Measurements from ENCODE around the gene PCDHGB2.
"Not testable (repeated sequence)": the region's sequence is repeated elsewhere in the genome, so short reads cannot be mapped to it uniquely, and the experiment has no call there.

The PCDHGB2 gene

DNA sequence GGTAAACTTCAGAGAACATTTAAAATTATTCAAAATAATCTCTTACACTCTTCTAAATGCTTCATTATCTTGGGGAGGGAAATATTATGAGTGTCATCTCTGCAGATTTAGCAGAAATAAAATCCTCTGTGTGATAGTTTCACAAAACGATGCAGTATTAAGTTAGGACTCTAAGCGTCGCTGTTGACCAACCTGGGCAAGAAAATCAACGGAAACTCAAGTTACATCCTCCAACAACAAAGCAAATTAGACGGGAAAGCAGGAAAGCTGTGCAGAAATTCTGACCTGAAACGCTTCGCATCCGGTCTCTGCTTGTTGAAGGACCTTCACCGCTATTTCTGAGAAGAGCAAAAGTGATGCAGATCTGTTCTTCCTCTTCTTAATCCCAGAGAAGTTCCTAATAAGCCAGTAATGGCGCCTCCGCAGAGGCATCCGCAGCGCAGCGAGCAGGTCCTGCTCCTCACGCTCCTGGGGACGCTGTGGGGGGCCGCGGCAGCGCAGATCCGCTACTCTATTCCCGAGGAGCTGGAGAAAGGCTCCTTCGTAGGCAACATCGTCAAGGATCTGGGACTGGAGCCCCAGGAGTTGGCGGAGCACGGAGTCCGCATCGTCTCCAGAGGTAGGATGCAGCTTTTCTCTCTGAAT is 14.0 kb downstream of the PCDHGB2 start, which contains the start of gene PCDHGA6:
PCDHGA6 (plus strand) TSS at position 219 of the 645 bp plus-strand sequence; CDS start at position 412, 193 bp downstream.
- no peak for DNase-seq (ENCODE audit: extremely low spot score)
- CTCF ChIA-PET, result interaction anchor here (1.1 to 1.8 kb wide), 3 partner anchors 21 to 39 kb away, joined by 3 to 6 read pairs (median 4); partner anchors contain the start of gene PCDHGA10
- TF ChIP-seq, protein P1, sequence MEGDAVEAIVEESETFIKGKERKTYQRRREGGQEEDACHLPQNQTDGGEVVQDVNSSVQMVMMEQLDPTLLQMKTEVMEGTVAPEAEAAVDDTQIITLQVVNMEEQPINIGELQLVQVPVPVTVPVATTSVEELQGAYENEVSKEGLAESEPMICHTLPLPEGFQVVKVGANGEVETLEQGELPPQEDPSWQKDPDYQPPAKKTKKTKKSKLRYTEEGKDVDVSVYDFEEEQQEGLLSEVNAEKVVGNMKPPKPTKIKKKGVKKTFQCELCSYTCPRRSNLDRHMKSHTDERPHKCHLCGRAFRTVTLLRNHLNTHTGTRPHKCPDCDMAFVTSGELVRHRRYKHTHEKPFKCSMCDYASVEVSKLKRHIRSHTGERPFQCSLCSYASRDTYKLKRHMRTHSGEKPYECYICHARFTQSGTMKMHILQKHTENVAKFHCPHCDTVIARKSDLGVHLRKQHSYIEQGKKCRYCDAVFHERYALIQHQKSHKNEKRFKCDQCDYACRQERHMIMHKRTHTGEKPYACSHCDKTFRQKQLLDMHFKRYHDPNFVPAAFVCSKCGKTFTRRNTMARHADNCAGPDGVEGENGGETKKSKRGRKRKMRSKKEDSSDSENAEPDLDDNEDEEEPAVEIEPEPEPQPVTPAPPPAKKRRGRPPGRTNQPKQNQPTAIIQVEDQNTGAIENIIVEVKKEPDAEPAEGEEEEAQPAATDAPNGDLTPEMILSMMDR (IDR thresholded peaks at IDR 0.05; ENCODE audit: control extremely low read depth, extremely low read depth, low read depth, missing control alignments), result peak; percentile 32
- POLR2A ChIA-PET, result no interaction called here

DNA sequence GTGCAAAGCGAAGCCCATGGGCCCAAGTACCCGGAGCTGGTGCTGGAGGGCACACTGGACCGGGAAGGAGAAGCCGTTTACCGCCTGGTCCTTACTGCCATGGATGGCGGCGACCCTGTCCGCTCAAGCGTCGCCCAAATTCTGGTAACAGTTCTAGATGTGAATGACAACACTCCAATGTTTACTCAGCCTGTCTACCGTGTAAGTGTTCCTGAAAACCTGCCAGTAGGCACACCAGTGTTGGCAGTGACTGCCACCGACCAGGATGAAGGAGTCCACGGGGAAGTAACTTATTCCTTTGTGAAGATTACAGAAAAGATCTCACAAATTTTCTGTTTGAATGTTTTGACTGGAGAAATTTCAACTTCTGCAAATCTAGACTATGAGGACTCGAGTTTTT is 14.8 kb downstream of the PCDHGB2 start:
- no peak for DNase-seq (ENCODE audit: extremely low spot score)
- CTCF ChIA-PET, result interaction anchor here (1.0 to 1.8 kb wide), 4 partner anchors 10 to 39 kb away, joined by 3 to 6 read pairs (median 4); partner anchors contain the start of genes PCDHGA10 and PCDHGA5
- POLR2A ChIA-PET, result no interaction called here
- TF ChIP-seq, protein P1 (IDR thresholded peaks at IDR 0.05; ENCODE audit: control extremely low read depth, extremely low read depth, low read depth, missing control alignments), result no peak

DNA sequence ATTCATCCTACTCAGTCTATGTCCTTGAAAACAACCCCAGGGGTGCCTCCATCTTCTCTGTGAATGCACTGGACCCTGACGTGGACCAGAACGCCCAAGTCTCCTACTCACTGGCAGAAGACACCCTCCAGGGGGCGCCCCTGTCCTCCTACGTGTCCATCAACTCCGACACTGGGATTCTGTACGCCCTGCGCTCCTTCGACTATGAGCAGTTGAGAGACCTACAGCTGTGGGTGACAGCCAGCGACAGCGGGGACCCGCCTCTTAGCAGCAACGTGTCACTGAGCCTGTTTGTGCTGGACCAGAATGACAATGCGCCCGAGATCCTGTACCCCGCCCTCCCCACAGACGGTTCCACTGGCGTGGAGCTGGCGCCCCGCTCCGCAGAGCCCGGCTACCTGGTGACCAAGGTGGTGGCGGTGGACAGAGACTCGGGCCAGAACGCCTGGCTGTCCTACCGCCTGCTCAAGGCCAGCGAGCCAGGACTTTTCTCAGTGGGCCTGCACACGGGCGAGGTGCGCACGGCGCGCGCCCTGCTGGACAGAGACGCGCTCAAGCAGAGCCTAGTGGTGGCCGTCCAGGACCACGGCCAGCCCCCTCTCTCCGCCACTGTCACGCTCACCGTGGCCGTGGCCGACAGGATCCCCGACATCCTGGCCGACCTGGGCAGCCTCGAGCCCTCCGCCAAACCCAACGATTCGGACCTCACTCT is 15.8 kb downstream of the PCDHGB2 start:
- POLR2A ChIA-PET; DNase-seq (ENCODE audit: extremely low spot score): not testable (repeated sequence)
- CTCF ChIA-PET, result interaction anchor here (1.0 kb wide), 1 partner anchor 11 kb away, joined by 3 read pairs; the partner anchor contains the start of gene PCDHGA5

DNA sequence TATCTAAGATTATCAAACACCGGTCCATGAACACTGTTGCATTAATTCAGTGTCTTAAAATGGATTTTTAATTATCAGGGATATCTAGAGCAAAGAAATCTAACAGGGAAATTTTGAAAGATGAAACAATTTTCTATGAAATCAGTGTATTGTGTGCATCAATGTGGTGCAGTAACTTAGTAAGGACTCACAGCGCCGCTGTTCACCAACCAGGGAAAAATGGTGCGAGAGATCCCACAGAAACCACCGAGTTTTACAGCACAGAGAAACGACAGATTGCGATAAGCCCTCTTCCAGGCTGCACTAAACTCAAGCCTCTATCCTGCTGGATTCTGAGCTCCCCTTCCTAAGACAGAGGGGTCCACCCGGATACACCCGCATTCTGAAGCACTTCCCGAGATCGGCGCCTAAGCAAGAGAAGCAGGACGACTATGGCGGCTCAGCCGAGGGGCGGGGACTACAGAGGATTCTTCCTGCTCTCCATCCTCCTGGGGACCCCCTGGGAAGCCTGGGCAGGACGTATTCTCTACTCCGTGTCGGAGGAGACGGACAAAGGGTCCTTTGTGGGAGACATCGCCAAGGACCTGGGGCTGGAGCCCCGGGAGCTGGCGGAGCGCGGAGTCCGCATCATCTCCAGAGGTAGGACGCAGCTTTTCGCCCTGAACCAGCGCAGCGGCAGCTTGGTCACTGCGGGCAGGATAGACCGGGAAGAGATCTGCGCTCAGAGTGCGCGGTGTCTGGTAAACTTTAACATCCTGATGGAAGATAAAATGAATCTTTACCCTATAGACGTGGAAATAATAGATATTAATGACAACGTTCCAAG is 22.9 kb downstream of the PCDHGB2 start, which contains the start of gene PCDHGA7:
PCDHGA7 (plus strand) TSS at position 274 of the 826 bp plus-strand sequence; CDS start at position 432, 158 bp downstream.
- POLR2A ChIA-PET, result no interaction called here
- TF ChIP-seq, protein P1 (IDR thresholded peaks at IDR 0.05; ENCODE audit: control extremely low read depth, extremely low read depth, low read depth, missing control alignments), result peak; percentile 36
- DNase-seq (ENCODE audit: extremely low spot score), result peak; percentile 47
- CTCF ChIA-PET, result interaction anchor here (1.1 to 1.2 kb wide), 2 partner anchors 23 to 38 kb away, joined by 3 read pairs; partner anchors contain the start of gene PCDHGA11

DNA sequence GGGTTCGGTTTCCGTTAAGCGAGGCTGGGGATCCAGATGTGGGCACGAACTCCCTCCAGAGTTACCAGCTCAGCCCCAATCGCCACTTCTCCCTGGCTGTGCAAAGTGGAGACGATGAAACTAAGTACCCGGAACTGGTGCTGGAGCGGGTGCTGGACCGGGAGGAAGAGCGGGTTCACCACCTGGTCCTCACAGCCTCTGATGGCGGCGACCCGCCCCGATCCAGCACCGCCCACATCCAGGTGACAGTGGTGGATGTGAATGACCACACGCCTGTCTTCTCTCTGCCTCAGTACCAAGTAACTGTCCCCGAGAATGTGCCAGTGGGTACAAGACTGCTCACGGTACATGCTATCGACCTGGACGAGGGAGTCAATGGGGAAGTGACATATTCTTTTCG is 23.6 kb downstream of the PCDHGB2 start:
- CTCF ChIA-PET, result interaction anchor here (1.1 to 1.2 kb wide), 2 partner anchors 22 to 38 kb away, joined by 3 read pairs; partner anchors contain the start of gene PCDHGA11
- TF ChIP-seq, protein P1 (IDR thresholded peaks at IDR 0.05; ENCODE audit: control extremely low read depth, extremely low read depth, low read depth, missing control alignments), result no peak
- DNase-seq (ENCODE audit: extremely low spot score), result no peak
- POLR2A ChIA-PET, result no interaction called here

DNA sequence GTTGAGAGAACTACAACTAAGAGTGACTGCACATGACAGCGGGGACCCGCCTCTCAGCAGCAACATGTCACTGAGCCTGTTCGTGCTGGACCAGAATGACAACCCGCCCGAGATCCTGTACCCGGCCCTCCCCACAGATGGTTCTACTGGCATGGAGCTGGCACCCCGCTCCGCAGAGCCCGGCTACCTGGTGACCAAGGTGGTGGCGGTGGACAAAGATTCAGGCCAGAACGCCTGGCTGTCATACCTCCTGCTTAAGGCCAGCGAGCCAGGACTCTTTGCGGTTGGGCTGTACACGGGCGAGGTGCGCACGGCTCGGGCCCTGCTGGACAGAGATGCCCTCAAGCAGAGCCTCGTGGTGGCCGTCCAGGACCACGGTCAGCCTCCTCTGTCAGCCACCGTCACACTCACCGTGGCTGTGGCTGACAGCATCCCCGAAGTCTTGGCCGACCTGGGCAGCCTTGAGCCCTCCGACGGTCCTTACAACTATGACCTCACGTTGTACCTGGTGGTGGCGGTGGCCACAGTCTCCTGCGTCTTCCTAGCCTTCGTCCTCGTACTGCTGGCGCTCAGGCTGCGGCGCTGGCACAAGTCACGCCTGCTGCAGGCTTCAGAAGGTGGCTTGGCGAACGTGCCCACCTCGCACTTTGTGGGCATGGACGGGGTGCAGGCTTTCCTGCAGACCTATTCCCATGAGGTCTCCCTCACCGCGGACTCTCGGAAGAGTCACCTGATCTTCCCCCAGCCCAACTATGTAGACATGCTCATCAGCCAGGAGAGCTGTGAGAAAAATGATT is 24.9 kb downstream of the PCDHGB2 start:
- ChIA-PET POLR2A (no interaction called here), CTCF (no interaction called here)
- TF ChIP-seq, protein P1 (IDR thresholded peaks at IDR 0.05; ENCODE audit: control extremely low read depth, extremely low read depth, low read depth, missing control alignments), result no peak
- no peak for DNase-seq (ENCODE audit: extremely low spot score)

DNA sequence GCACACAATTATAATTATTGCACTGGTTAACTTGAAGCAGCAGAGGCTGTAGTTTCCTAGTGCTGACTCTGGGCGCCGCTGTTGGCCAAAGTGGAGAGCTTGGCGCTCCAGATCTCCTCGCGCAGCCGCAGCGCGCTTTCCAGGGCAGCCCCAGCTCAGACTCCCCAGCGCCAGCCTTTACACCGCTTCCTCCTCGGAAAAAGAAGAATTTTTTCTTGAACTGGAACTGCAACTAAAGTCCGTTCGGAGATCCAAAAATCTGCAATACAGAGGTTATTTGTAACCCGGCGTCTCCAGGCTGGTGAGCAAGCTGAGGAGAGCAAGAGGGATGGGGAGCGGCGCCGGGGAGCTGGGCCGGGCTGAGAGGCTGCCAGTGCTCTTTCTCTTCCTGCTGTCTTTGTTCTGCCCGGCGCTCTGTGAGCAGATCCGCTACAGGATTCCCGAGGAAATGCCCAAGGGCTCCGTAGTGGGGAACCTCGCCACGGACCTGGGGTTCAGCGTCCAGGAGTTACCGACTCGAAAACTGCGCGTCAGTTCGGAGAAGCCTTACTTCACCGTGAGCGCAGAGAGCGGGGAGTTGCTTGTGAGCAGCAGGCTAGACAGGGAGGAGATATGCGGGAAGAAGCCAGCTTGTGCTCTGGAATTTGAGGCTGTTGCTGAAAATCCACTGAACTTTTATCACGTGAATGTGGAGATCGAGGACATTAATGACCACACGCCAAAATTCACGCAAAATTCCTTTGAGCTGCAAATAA is 27.9 kb downstream of the PCDHGB2 start, which contains the start of gene PCDHGB4:
PCDHGB4 (plus strand) TSS at position 142 of the 755 bp plus-strand sequence; CDS start at position 329, 187 bp downstream.
- POLR2A ChIA-PET, result not testable (repeated sequence)
- CTCF ChIA-PET, result interaction anchor here (1.5 kb wide), 1 partner anchor 25 kb away, joined by 4 read pairs; the partner anchor contains the start of gene PCDHGA10
- DNase-seq (ENCODE audit: extremely low spot score), result peak; percentile 58

All from GM10248 (cell line).